ENCODE results near the gene GNB5.
"Not testable (repeated sequence)": the region's sequence is repeated elsewhere in the genome, so short reads cannot be mapped to it uniquely, and the experiment has no call there.

GNB5 gene

GRCh38 chr15:52086011-52086786, 105.0 kb downstream of the GNB5 start:
- DNase-seq = no peak

- DNase-seq = no peak
Observed at GRCh38 chr15:52085299-52085698, 105.9 kb downstream of the GNB5 start.

- no peak for DNase-seq
Observed at GRCh38 chr15:52083603-52084002, 107.6 kb downstream of the GNB5 start.

GRCh38 chr15:52083037-52083359, 108.2 kb downstream of the GNB5 start:
- DNase-seq = not testable (repeated sequence)

GRCh38 chr15:52082197-52083036, 108.8 kb downstream of the GNB5 start:
- peak; percentile 57 for DNase-seq

GRCh38 chr15:52080706-52081392, 110.3 kb downstream of the GNB5 start:
- DNase-seq = no peak

DNA sequence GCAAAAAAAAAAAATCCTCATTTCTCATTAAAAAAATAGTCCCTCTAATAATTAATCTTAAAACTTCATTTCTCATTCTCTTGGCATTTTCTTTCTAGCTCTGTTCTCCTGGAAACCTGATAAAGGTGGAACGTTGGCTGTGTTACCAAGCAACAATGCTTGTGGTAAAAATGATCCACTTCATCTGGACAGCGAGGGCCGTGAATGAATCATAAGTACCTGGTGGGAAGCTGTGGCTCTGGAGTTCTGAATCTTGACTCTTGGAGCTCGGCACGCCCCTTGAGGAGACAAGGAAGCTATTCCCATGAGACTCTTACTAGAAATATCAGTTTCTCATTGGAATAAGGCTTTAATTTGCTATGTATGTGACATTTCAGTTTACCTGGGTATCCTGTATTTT, 111.2 kb downstream of the GNB5 start:
- no peak for DNase-seq

GRCh38 chr15:52078876-52079700, 112.1 kb downstream of the GNB5 start:
- DNase-seq = peak; percentile 66

GRCh38 chr15:52078197-52078875, 112.9 kb downstream of the GNB5 start:
- DNase-seq = no peak

DNA sequence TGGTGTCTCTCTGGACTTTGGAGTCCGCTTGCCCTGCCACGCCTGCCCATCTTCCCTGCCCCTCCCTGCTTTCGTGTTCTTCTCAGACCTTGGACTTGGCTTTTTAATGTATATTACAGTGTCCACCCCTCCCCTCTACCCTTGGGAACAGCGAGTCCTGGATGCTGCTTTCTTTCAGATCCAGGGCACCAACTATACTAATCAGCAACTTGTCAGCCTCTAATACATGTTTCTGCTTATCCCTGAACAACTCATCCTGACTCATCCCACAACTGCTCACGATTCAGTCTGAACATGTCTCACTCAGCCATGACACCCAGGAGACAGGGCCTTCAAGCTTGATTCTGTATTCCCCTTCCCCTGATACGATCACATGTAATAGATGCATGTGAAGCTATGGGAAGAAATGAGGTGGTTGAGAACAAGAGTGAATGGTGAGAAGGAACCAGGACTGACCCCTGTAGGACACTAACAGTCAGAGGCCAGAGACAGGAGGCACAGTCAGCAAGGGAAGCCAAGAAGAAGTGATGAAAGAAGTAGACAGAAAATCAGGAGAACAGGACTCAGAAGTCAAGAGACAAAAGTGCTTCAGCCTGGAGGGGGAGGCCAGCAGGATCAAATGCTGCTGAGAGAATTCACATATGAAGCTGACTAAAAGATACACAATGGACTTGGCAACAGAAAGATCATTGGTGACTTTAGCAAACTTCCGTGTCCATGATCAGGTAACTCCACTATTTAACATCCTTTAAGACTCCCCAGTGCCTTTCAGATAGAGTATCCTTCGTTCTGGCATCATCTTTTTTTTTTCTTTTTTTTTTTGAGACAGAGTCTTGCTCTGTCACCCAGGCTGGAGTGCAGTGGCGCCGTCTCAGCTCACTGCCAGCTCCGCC, 114.1 kb downstream of the GNB5 start:
- peak; percentile 24 for DNase-seq

GRCh38 chr15:52071570-52071969, 119.6 kb downstream of the GNB5 start:
- no peak for DNase-seq

GRCh38 chr15:52069559-52069958, 121.6 kb downstream of the GNB5 start:
- DNase-seq = no peak

DNA sequence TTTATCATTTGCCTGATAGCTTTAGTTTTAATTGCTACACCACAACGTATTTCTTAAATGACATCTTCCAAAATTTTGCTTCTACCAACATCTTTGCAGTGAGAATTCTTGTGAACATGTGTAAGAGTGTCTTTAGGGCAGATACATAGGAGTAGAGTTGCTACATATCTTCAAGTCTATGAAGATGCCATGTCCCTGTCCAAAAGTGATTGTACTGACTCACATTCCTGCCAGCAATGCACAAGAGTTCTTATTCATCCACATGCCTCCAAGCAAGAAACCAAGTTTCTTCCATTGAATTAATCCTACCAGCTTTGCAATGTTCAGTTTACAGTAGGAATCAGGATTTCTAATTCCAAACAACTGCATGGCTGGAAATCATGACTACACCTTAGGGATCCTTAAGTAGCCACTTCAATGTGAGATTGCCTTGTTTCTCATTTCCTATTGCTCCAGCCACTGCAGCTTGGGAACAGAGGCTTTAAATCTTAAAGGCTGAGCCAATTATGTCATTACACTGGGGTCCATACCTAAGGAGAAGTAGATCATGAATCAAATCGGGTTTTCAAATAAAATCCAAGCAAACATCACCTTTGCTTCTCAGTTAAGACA, 123.1 kb downstream of the GNB5 start:
- DNase-seq = no peak

- no peak for DNase-seq
Observed at GRCh38 chr15:52067545-52067926, 123.7 kb downstream of the GNB5 start.

DNA sequence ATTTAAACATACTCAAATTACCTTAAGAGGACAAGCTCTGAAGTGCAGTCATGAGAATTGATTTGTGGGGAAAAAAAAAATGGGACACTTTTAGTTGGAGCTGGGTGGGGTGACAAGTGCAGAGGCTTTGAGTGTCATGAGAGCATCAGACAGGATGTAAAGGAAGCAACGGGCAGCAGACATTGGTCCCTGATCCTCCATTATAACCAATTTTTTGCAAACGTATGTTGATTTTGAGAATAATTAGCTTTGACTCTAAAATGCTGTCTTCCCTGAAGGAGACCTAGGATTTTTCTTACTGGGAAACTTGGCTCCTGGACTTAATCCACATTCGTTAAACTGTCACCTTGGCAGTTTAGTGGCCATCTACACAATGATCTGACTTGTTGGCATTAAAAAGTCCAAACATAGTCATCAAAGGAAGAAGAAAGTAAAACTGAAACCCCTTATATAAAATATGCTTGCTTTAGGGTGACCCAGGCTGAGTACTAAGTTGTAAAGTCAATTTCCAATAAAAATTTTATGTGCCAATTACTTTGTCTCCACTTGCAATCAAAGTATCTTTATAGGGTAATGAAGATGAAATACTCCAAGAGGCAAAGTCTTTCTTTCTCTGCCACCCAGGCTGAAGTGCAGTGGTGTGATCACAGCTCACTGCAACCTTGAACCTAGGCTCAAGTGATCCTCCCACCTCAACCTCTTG, 124.2 kb downstream of the GNB5 start:
- DNase-seq = no peak
